ENCODE measurements around the gene GJA3. TPM values are rescaled to one million over a fixed set of nuclear protein-coding genes. Genes with fewer than 3 reads are reported as not detected.
A peak's percentile ranks its signal among the peaks of the same experiment; 100 is the strongest.

The GJA3 gene
- total and polyA plus RNA-seq, 9 of the 15 experiments (the other 6 are each of a cell fraction or from before 2014, with no cell fraction given): 0.03 to 0.13 (median 0.04) TPM; not detected in 4

- TF ChIP-seq STAG1 (CRISPR knock-in tag; IDR thresholded peaks at IDR 0.05; ENCODE audit: borderline replicate concordance): no peak
- TF ChIP-seq, protein P1, sequence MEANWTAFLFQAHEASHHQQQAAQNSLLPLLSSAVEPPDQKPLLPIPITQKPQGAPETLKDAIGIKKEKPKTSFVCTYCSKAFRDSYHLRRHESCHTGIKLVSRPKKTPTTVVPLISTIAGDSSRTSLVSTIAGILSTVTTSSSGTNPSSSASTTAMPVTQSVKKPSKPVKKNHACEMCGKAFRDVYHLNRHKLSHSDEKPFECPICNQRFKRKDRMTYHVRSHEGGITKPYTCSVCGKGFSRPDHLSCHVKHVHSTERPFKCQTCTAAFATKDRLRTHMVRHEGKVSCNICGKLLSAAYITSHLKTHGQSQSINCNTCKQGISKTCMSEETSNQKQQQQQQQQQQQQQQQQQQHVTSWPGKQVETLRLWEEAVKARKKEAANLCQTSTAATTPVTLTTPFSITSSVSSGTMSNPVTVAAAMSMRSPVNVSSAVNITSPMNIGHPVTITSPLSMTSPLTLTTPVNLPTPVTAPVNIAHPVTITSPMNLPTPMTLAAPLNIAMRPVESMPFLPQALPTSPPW (CRISPR knock-in tag; IDR thresholded peaks at IDR 0.05): no peak
- no peak for TF ChIP-seq ZNF79 (CRISPR knock-in tag; IDR thresholded peaks at IDR 0.05; ENCODE audit: low read depth)
- no peak for TF ChIP-seq NR3C1 (CRISPR knock-in tag; IDR thresholded peaks at IDR 0.05)
- TF ChIP-seq NR2C2 (CRISPR knock-in tag; IDR thresholded peaks at IDR 0.05): no peak
- TF ChIP-seq NR2C2 (tag; IDR thresholded peaks at IDR 0.05): 0 out of 2 replicates have a peak, but pooled peaks have one; percentile 21
- no peak for TF ChIP-seq CCNT2 (IDR thresholded peaks at IDR 0.05; ENCODE audit: borderline replicate concordance, extremely low read depth, insufficient read length, low read depth, low read length)
- TF ChIP-seq, protein P2, sequence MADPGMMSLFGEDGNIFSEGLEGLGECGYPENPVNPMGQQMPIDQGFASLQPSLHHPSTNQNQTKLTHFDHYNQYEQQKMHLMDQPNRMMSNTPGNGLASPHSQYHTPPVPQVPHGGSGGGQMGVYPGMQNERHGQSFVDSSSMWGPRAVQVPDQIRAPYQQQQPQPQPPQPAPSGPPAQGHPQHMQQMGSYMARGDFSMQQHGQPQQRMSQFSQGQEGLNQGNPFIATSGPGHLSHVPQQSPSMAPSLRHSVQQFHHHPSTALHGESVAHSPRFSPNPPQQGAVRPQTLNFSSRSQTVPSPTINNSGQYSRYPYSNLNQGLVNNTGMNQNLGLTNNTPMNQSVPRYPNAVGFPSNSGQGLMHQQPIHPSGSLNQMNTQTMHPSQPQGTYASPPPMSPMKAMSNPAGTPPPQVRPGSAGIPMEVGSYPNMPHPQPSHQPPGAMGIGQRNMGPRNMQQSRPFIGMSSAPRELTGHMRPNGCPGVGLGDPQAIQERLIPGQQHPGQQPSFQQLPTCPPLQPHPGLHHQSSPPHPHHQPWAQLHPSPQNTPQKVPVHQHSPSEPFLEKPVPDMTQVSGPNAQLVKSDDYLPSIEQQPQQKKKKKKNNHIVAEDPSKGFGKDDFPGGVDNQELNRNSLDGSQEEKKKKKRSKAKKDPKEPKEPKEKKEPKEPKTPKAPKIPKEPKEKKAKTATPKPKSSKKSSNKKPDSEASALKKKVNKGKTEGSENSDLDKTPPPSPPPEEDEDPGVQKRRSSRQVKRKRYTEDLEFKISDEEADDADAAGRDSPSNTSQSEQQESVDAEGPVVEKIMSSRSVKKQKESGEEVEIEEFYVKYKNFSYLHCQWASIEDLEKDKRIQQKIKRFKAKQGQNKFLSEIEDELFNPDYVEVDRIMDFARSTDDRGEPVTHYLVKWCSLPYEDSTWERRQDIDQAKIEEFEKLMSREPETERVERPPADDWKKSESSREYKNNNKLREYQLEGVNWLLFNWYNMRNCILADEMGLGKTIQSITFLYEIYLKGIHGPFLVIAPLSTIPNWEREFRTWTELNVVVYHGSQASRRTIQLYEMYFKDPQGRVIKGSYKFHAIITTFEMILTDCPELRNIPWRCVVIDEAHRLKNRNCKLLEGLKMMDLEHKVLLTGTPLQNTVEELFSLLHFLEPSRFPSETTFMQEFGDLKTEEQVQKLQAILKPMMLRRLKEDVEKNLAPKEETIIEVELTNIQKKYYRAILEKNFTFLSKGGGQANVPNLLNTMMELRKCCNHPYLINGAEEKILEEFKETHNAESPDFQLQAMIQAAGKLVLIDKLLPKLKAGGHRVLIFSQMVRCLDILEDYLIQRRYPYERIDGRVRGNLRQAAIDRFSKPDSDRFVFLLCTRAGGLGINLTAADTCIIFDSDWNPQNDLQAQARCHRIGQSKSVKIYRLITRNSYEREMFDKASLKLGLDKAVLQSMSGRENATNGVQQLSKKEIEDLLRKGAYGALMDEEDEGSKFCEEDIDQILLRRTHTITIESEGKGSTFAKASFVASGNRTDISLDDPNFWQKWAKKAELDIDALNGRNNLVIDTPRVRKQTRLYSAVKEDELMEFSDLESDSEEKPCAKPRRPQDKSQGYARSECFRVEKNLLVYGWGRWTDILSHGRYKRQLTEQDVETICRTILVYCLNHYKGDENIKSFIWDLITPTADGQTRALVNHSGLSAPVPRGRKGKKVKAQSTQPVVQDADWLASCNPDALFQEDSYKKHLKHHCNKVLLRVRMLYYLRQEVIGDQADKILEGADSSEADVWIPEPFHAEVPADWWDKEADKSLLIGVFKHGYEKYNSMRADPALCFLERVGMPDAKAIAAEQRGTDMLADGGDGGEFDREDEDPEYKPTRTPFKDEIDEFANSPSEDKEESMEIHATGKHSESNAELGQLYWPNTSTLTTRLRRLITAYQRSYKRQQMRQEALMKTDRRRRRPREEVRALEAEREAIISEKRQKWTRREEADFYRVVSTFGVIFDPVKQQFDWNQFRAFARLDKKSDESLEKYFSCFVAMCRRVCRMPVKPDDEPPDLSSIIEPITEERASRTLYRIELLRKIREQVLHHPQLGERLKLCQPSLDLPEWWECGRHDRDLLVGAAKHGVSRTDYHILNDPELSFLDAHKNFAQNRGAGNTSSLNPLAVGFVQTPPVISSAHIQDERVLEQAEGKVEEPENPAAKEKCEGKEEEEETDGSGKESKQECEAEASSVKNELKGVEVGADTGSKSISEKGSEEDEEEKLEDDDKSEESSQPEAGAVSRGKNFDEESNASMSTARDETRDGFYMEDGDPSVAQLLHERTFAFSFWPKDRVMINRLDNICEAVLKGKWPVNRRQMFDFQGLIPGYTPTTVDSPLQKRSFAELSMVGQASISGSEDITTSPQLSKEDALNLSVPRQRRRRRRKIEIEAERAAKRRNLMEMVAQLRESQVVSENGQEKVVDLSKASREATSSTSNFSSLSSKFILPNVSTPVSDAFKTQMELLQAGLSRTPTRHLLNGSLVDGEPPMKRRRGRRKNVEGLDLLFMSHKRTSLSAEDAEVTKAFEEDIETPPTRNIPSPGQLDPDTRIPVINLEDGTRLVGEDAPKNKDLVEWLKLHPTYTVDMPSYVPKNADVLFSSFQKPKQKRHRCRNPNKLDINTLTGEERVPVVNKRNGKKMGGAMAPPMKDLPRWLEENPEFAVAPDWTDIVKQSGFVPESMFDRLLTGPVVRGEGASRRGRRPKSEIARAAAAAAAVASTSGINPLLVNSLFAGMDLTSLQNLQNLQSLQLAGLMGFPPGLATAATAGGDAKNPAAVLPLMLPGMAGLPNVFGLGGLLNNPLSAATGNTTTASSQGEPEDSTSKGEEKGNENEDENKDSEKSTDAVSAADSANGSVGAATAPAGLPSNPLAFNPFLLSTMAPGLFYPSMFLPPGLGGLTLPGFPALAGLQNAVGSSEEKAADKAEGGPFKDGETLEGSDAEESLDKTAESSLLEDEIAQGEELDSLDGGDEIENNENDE (IDR thresholded peaks at IDR 0.05; ENCODE audit: low read depth, low read length): no peak
- TF ChIP-seq HMG20B (CRISPR knock-in tag; IDR thresholded peaks at IDR 0.05): no peak
- no peak for TF ChIP-seq ETV6 (IDR thresholded peaks at IDR 0.05; ENCODE audit: borderline replicate concordance in 1 of 2, low read depth in 2 of 2, low read length in 1 of 2)
- no peak for TF ChIP-seq ETV6 (CRISPR knock-in tag; IDR thresholded peaks at IDR 0.05; ENCODE audit: borderline replicate concordance)
- TF ChIP-seq ZNF23 (CRISPR knock-in tag; IDR thresholded peaks at IDR 0.05): no peak
- no peak for TF ChIP-seq TAF15 (IDR thresholded peaks at IDR 0.05; ENCODE audit: low read depth, low read length)
These were observed 28.1 kb upstream of the GJA3 start (continued) for GRCh38 chr13:20188667-20189553.
